ENCODE results near the gene BRWD1.

Gene BRWD1

DNA sequence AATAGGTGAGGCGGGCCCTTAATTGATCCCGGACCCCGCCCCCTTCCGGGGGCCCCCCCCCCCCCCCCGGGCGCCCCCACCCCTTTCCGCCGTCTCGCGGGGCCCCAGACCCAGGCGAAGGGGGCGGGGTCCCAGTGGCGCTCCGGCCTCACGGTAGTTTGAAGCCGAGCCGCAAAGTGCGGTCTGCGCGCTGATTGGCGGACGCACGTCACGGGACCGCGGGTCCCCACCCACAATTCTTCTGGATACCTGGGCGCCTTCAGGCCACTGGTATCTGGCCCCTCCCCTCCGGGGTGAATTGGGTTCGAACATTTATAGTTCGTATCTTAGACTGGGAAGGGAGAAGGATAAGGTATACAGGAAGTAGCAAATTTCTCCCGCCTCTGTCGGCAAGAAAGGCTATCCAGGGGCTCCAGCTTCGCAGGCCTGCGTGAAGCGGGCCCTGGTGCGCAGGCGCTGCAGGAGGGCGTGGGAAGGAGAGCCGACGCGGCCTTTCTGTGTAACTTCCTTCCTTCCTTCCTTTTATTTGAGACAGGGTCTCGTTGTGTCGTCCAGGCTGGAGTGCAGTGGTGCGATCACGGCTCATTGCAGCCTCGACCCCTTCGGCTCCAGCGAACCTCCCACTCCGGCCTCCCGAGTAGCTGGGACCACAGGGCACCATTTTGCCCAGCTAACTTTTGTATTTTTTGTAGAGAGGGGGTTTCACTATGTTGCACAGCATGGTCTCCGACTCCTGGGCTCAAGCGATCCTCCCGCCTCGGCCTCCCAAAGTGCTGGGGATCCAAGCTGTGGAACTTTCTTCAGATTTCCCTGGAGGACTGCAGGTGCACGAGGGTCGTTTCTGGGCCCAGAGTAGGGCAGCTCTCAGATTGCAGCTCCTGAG lies 36.0 kb upstream of the BRWD1 start:
- ChIA-PET POLR2A (interaction anchor here (1.1 to 1.2 kb wide), 2 partner anchors 21 to 38 kb away, joined by 4 read pairs; no protein-coding TSS in a partner anchor), CTCF (no interaction called here)
- DNase-seq (ENCODE audit: low read depth, low spot score): no peak
- TF ChIP-seq CTCF (IDR thresholded peaks at IDR 0.05; ENCODE audit: insufficient read depth, low read length, missing control alignments): no peak
- H3K4me3 ChIP-seq (ENCODE audit: low read depth, low read length): peak overlapping the region; percentile 60

- ChIA-PET CTCF (interaction anchor here (0.8 to 2.1 kb wide), 3 partner anchors 39 to 96 kb away, joined by 3 to 7 read pairs (median 3); no protein-coding TSS in a partner anchor), POLR2A (interaction anchor here (1.1 to 1.5 kb wide), 3 partner anchors 22 to 39 kb away, joined by 4 to 6 read pairs (median 4); partner anchors contain the start of gene BRWD1)
- H3K4me3 ChIP-seq (ENCODE audit: low read depth, low read length): peak within 1 kb of the TSS; percentile 81
- no peak for DNase-seq (ENCODE audit: low read depth, low spot score)
- no peak for TF ChIP-seq CTCF (IDR thresholded peaks at IDR 0.05; ENCODE audit: insufficient read depth, low read length, missing control alignments)
Observed at GRCh38 chr21:39348355-39349210, 35.2 kb upstream of the BRWD1 start, which contains the start of gene HMGN1. TSS of gene HMGN1 (minus strand) at chr21:39349088. CDS start at chr21:39348917, 171 bp downstream.

GRCh38 chr21:39348040-39348354 lies 34.6 kb upstream of the BRWD1 start:
- ChIA-PET CTCF (interaction anchor here (0.8 to 2.1 kb wide), 3 partner anchors 40 to 95 kb away, joined by 3 to 7 read pairs (median 3); no protein-coding TSS in a partner anchor), POLR2A (interaction anchor here (1.5 kb wide), 1 partner anchor 35 kb away, joined by 6 read pairs; the partner anchor contains the start of gene BRWD1)
- no peak for DNase-seq (ENCODE audit: low read depth, low spot score)
- TF ChIP-seq CTCF (IDR thresholded peaks at IDR 0.05; ENCODE audit: insufficient read depth, low read length, missing control alignments): no peak
- H3K4me3 ChIP-seq (ENCODE audit: low read depth, low read length): peak overlapping the region; percentile 81

DNA sequence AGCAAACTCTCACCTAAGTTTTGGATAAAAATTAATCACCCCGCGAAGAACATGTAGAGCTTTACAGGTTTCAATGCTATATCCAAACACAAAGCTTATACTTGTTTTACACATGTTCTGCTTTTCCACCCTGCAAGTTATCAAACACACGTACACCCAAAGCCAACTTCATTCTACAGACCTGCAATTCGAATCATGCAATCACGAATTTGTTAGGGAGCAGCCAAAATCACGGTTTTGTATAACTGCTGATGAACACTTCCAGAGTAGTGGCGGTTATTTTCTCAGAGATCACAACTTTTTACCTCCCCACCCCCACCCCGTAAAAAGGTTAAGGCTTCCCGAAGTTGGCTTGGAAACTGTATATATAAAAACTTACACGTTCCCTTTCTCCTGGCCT lies 34.1 kb upstream of the BRWD1 start:
- DNase-seq (ENCODE audit: low read depth, low spot score): no peak
- TF ChIP-seq CTCF (IDR thresholded peaks at IDR 0.05; ENCODE audit: insufficient read depth, low read length, missing control alignments): no peak
- CTCF ChIA-PET: interaction anchor here (0.8 to 2.1 kb wide), 3 partner anchors 40 to 95 kb away, joined by 3 to 7 read pairs (median 3); no protein-coding TSS in a partner anchor
- POLR2A ChIA-PET: interaction anchor here (0.9 to 1.5 kb wide), 2 partner anchors 34 to 40 kb away, joined by 3 to 6 read pairs; partner anchors contain the start of gene BRWD1
- peak overlapping the region; percentile 81 for H3K4me3 ChIP-seq (ENCODE audit: low read depth, low read length)

DNA sequence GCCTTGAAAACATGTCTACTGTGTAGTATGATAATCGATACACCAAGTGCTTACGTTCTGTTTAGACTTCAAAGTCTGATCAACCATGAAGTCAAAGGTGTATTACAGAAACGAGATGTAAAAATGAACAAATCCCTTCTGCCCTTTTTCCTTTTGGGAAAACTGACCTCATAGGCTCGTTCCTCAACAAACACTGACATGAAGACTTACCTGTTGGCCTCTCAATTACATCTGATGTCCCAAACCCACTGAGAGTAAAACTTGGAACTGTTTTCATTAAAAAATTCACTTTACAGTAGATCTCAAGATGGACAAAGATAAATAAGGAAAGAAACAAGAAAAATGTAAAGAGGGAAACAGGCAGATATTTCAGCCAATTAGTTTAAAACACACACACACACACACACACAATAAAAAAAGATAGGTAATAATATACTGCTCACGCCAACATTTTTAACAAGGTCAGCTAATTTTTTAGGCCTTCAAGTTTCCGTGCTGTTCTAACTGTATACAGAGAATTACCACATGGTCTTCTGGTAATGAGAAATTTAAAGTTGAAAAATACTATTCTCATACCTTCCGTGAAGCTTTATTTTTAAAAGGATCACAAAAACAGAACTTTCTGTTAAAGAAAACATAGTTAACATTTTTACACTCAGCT lies 33.4 kb upstream of the BRWD1 start:
- H3K4me3 ChIP-seq (ENCODE audit: low read depth, low read length): peak overlapping the region; percentile 19
- TF ChIP-seq CTCF (IDR thresholded peaks at IDR 0.05; ENCODE audit: insufficient read depth, low read length, missing control alignments): no peak
- CTCF ChIA-PET: interaction anchor here (1.4 to 2.1 kb wide), 2 partner anchors 41 to 94 kb away, joined by 3 to 7 read pairs; no protein-coding TSS in a partner anchor
- POLR2A ChIA-PET: interaction anchor here (0.9 kb wide), 1 partner anchor 41 kb away, joined by 3 read pairs; no protein-coding TSS in a partner anchor
- no peak for DNase-seq (ENCODE audit: low read depth, low spot score)

Data from AG04449 (cell line).